GM12872 (cell line): Measurements from ENCODE around the gene PLEKHH1.

Source experiments
- CTCF ChIP-seq: IDR thresholded peaks from 3 replicates; pipeline ENCODE4 v1.5.1; 2011; ENCODE audit warnings: low read depth, mild to moderate bottlenecking, low read length, moderate library complexity; ENCODE audit not compliant: insufficient read depth

PLEKHH1 gene

GRCh38 chr14:67491285-67491684, 41.8 kb upstream of the PLEKHH1 start:
- no peak for TF ChIP-seq CTCF

GRCh38 chr14:67491741-67492507, 41.2 kb upstream of the PLEKHH1 start:
- TF ChIP-seq CTCF, result no peak

GRCh38 chr14:67492538-67492937, 40.6 kb upstream of the PLEKHH1 start:
- no peak for TF ChIP-seq CTCF

DNA sequence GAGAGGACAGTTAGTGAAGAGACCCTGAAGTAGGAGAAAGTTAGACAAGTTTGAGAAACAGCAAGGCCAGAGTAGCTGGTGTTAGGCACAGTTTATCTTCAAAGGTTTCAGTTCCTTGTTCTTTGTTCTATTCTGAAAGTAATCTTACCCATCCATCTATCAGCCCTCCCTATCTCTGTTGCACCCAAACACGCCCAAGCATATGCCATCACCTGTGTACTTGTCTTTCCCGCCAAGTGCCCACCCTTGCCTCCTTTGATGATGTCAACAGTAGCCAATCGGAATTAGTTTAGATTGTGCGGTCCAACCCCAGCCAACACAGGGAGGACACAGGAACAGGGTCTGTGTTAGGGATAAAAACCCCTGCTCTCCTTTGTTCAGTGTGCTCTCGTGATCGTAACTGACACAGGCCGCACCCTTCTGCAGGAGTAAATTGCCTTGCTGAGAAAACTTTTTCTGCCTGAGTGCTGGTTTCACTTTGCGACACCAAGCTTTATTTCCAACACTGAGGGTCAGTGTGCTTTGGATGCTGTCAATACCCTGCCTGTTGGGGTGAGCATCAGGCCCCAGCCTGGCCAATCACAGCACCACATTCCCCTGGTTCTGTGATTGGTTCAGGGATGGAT, 39.9 kb upstream of the PLEKHH1 start:
- TF ChIP-seq CTCF, result no peak

DNA sequence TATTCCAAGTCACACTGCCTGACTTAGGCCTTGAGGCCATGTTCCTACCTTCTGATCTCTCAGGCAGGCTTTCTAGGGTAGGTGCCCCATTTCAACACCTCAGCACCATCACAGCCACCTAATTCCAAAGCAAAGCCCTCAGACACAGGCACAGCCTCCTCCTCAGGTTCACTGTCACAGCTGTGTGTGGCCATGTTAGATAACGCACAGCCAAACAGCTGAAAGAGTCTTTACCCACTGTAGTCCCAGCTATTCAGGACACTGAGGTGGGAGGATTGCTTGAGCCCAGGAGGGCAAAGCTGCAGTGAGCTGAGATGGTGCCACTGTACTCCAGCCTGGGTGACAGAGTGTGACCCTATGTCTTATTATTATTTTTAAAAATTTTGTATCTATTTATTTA, 37.3 kb upstream of the PLEKHH1 start:
- no peak for TF ChIP-seq CTCF

- TF ChIP-seq CTCF, result no peak
Observed at GRCh38 chr14:67497216-67497615, 35.9 kb upstream of the PLEKHH1 start.

DNA sequence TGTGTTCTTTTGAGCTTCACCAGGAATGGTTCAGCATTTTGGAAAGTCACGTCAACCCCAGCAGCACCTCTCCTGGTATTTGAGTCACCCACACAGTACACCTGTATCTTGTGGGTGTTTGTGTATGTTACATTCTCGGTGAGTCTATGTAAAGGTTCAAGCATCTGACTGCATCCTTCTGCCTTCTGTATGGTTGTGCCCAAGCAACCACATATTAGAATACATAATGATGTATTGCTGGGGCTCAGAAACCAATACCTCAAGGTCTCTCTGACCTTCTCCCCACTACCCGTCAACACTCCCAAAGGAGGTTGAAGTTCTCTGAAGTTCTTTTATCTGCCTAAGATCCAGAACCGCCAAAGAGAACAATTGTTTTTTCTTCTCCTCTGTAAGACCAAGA, 35.4 kb upstream of the PLEKHH1 start:
- TF ChIP-seq CTCF, result no peak
